Measurements from ENCODE around the gene PCED1A. TPM values are rescaled to one million over a fixed set of nuclear protein-coding genes. Genes with fewer than 3 reads are reported as not detected.

The PCED1A gene
- total and polyA plus RNA-seq, 9 of the 15 experiments (the other 6 are each of a cell fraction or from before 2014, with no cell fraction given) = 1.5 to 11.5 (median 5.9) TPM

GRCh38 chr20:2872459-2873009 is 32.1 kb upstream of the PCED1A start (continued):
- TF ChIP-seq ZNF324 (CRISPR knock-in tag; IDR thresholded peaks at IDR 0.05) (no peak), EGR1 (conservative IDR thresholded peaks at IDR 0.05) (peak; percentile 87), NCOR1 (IDR thresholded peaks at IDR 0.05) (peak; percentile 51; the same call in 1 of the 2 replicates), CREM (IDR thresholded peaks at IDR 0.05; ENCODE audit: low read depth) (peak; percentile 56; the same call in 1 of the 2 replicates), CREB5 (CRISPR knock-in tag; IDR thresholded peaks at IDR 0.05) (no peak), E2F4 (CRISPR knock-in tag; IDR thresholded peaks at IDR 0.05; ENCODE audit: low read depth) (0 out of 2 replicates have a peak, but pooled peaks have one; percentile 32), CREBBP (IDR thresholded peaks at IDR 0.05; ENCODE audit: low read depth, low read length) (no peak), CHD2 (IDR thresholded peaks at IDR 0.05; ENCODE audit: low read depth, low read length) (peak; percentile 57; the same call in 1 of the 2 replicates), HMGXB4 (CRISPR knock-in tag; IDR thresholded peaks at IDR 0.05) (no peak), ZBTB1 (CRISPR knock-in tag; IDR thresholded peaks at IDR 0.05; ENCODE audit: borderline replicate concordance, low read depth) (peak; percentile 61), SNIP1 (IDR thresholded peaks at IDR 0.05; ENCODE audit: low read depth) (no peak), GMEB1 (CRISPR knock-in tag; IDR thresholded peaks at IDR 0.05) (peak; percentile 64), ZBTB49 (CRISPR knock-in tag; IDR thresholded peaks at IDR 0.05; ENCODE audit: borderline replicate concordance) (no peak), CTBP1 (IDR thresholded peaks at IDR 0.05; ENCODE audit: borderline replicate concordance) (peak; percentile 59), ZNF518B (CRISPR knock-in tag; IDR thresholded peaks at IDR 0.05) (no peak), ZNF232 (CRISPR knock-in tag; IDR thresholded peaks at IDR 0.05) (no peak)
